ENCODE results near the gene MRGPRE.
"Not testable (repeated sequence)": the region's sequence is repeated elsewhere in the genome, so short reads cannot be mapped to it uniquely, and the experiment has no call there.

The MRGPRE gene

GRCh38 chr11:3231851-3232744 lies at the start of gene MRGPRE:
MRGPRE (minus strand) TSS chr11:3232417; CDS start chr11:3228799, 3,618 bp downstream.
- FAIRE-seq, result no peak

- not testable (repeated sequence) for FAIRE-seq
Measured at GRCh38 chr11:3281146-3281545, 48.9 kb upstream of the MRGPRE start.

- FAIRE-seq, result not testable (repeated sequence)
Measured at GRCh38 chr11:3280662-3281061, 48.4 kb upstream of the MRGPRE start.

- FAIRE-seq, result peak; percentile 97
Measured at GRCh38 chr11:3278922-3279321, 46.7 kb upstream of the MRGPRE start.

GRCh38 chr11:3273629-3274028 lies 41.4 kb upstream of the MRGPRE start:
- not testable (repeated sequence) for FAIRE-seq

- not testable (repeated sequence) for FAIRE-seq
Measured at GRCh38 chr11:3262548-3262947, 30.3 kb upstream of the MRGPRE start.

- not testable (repeated sequence) for FAIRE-seq
Measured at GRCh38 chr11:3261831-3262230, 29.6 kb upstream of the MRGPRE start.

- FAIRE-seq, result not testable (repeated sequence)
Measured at GRCh38 chr11:3257509-3257908, 25.3 kb upstream of the MRGPRE start.

- FAIRE-seq, result not testable (repeated sequence)
Measured at GRCh38 chr11:3255241-3255640, 23.0 kb upstream of the MRGPRE start.

- not testable (repeated sequence) for FAIRE-seq
Measured at GRCh38 chr11:3254773-3255172, 22.6 kb upstream of the MRGPRE start.

GRCh38 chr11:3245071-3245470 lies 12.9 kb upstream of the MRGPRE start:
- FAIRE-seq, result no peak

- FAIRE-seq, result no peak
Measured at GRCh38 chr11:3243880-3244279, 11.7 kb upstream of the MRGPRE start.

- FAIRE-seq, result no peak
Measured at GRCh38 chr11:3237119-3237518, 4.9 kb upstream of the MRGPRE start.

GRCh38 chr11:3234846-3235245 lies 2.6 kb upstream of the MRGPRE start:
- no peak for FAIRE-seq

GRCh38 chr11:3232956-3233355 lies 739 bp upstream of the MRGPRE start:
- FAIRE-seq, result no peak

GRCh38 chr11:3231550-3231850 lies 717 bp downstream of the MRGPRE start:
- no peak for FAIRE-seq

- no peak for FAIRE-seq
Measured at GRCh38 chr11:3230636-3231549, 1.3 kb downstream of the MRGPRE start.

GRCh38 chr11:3229673-3230630 lies 2.3 kb downstream of the MRGPRE start:
- FAIRE-seq, result no peak

GRCh38 chr11:3228445-3228829 lies 3.8 kb downstream of the MRGPRE start:
- no peak for FAIRE-seq

GRCh38 chr11:3227568-3228444 lies 4.4 kb downstream of the MRGPRE start:
- no peak for FAIRE-seq

- no peak for FAIRE-seq
Measured at GRCh38 chr11:3226846-3227567, 5.2 kb downstream of the MRGPRE start.

Data from G401.6 (cell line).